Fibroblast of mammary gland (primary cell): ENCODE measurements around the gene TMTC1.
A peak's percentile ranks its signal among the peaks of the same experiment; 100 is the strongest.
"Not testable (repeated sequence)": the region's sequence is repeated elsewhere in the genome, so short reads cannot be mapped to it uniquely, and the experiment has no call there.

ENCODE experiments used
- DNase-seq: peaks from one replicate; pipeline ENCODE4 v3.0.0-alpha.2; 2010; ENCODE audit warnings: low read depth
- H3K4me3 ChIP-seq: 2 replicates; pipeline ENCODE4 v1.5.1; 2011; ENCODE audit warnings: low read depth, mild to moderate bottlenecking, low read length, moderate library complexity; ENCODE audit not compliant: control insufficient read depth
- TF ChIP-seq, protein P1 (sequence below): conservative IDR thresholded peaks from 2 replicates; pipeline ENCODE4 v1.5.1; 2011; ENCODE audit warnings: low read depth, low read length, inconsistent platforms; ENCODE audit not compliant: control insufficient read depth, insufficient read depth

The TMTC1 gene

DNA sequence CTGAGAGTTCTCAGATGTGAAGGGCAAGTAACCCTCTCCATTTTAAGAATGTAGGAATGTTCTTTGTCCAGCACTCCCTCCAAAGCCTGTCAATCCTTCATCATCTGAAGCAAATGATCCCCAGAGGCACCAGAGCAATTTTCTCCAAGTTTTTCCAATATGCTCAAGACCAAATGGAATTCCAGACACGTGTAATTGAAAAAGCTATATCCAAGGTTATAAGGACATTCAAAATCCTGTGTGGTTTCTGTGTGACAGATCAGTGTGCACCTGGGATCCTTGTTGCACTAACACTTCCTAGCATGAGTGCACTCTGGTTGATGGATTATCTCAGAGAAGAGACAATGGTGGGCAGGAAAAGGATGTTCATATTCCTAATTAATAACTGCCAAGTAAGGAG lies 220.7 kb downstream of the TMTC1 start:
- no peak overlapping the region for H3K4me3 ChIP-seq
- TF ChIP-seq, protein P1, sequence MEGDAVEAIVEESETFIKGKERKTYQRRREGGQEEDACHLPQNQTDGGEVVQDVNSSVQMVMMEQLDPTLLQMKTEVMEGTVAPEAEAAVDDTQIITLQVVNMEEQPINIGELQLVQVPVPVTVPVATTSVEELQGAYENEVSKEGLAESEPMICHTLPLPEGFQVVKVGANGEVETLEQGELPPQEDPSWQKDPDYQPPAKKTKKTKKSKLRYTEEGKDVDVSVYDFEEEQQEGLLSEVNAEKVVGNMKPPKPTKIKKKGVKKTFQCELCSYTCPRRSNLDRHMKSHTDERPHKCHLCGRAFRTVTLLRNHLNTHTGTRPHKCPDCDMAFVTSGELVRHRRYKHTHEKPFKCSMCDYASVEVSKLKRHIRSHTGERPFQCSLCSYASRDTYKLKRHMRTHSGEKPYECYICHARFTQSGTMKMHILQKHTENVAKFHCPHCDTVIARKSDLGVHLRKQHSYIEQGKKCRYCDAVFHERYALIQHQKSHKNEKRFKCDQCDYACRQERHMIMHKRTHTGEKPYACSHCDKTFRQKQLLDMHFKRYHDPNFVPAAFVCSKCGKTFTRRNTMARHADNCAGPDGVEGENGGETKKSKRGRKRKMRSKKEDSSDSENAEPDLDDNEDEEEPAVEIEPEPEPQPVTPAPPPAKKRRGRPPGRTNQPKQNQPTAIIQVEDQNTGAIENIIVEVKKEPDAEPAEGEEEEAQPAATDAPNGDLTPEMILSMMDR = no peak
- DNase-seq = no peak

DNA sequence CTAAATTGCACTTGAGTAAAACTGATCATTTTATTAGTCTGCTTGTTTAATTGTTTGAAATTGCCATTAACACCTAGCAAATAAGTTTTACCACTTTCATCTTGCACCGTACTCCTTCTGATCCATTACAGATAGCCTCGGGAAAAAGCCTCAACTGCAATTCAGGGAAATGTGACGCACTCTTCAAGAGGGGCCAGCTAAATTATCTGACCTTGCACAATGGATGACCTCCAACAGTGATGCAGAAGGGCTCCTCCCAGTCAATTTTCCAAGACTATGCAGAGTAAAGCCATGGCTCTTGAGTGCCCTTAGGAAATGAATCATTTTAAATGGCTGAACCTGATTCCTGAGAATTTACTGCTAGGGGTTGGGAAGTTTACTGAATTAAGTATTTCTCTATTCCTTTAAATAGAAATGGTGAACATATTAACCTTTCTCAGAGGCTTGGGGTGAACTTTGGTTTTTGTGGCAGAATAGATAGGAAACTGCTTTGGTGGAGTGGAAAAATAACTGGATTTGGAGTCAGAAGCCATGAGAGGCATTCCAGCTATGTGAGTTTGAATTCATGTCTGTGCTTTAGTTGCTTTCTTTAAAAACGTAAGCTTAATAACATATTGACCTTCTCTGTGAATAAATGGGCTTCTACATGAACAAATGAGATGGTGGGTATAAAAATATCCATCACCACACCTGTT lies 221.5 kb downstream of the TMTC1 start:
- DNase-seq = peak; percentile 91
- TF ChIP-seq, protein P1 = no peak

GRCh38 chr12:29561664-29562071 lies 222.1 kb downstream of the TMTC1 start:
- TF ChIP-seq, protein P1 = no peak
- H3K4me3 ChIP-seq = no peak overlapping the region
- no peak for DNase-seq

More for the DNA sequence above, 221.5 kb downstream of the TMTC1 start:
- no peak overlapping the region for H3K4me3 ChIP-seq

DNA sequence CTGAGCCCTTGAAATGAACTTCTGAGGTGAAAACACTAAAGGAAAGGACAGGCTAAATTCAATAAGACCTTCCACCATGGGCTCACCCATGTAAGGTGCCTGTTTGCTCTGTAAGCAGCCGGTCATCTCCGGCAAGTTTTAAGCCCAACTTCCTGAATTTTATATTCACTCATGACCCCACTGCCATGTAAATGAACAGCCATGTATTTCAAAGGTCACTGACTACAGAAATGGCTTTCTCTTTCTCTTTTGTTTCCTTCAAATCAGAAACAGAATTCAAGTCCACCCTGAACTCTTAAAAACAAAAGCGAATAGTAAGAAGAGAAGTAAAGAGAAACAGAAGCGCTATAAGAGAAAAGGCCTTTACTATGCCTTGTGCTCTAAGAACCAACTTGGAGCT lies 224.5 kb downstream of the TMTC1 start:
- DNase-seq = no peak
- H3K4me3 ChIP-seq = no peak overlapping the region
- TF ChIP-seq, protein P1 = no peak

GRCh38 chr12:29556363-29556762 lies 227.4 kb downstream of the TMTC1 start:
- no peak for DNase-seq
- H3K4me3 ChIP-seq = no peak overlapping the region
- TF ChIP-seq, protein P1 = no peak

GRCh38 chr12:29555451-29555850 lies 228.3 kb downstream of the TMTC1 start:
- not testable (repeated sequence) for H3K4me3 ChIP-seq, DNase-seq

DNA sequence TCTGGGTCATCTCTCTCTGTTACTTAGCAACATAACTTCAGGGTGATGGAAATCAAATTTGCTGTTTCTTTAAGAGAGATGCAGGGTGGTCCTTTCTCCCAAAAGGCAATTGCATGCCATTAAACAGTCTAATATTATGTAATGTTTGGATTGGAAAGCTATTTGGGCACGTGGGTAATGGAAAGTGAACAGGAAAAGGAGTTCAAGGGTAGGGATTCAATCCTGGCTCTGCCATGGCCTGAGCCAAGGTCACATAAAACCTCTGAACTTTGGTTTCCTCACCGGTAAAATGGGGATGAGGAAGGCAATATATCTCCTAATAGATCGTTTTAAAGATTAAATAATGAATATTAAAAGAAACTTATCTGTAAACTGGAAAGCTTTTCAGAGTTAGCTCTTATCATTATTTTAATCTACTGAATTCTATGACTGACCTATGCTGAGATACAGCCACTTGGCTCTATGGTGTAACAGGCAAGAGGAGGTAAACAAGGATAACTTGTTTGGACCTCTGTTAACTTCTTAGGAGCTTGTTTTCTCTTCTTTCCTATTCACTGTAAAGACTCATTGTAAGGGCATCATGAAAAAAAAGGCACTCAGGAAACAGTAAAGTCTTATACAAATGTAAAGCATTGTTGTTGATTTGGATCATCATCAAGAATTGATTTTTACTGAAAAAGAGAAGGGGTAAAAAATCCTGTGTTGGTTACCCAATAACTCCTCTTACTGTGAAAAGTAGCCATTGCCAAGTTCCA lies 230.6 kb downstream of the TMTC1 start:
- no peak overlapping the region for H3K4me3 ChIP-seq
- TF ChIP-seq, protein P1 = no peak
- no peak for DNase-seq
